GM19025 (cell line): ENCODE data around the gene HSD17B14.
A peak's percentile ranks its signal among the peaks of the same experiment; 100 is the strongest.
"Not testable (repeated sequence)": the region's sequence is repeated elsewhere in the genome, so short reads cannot be mapped to it uniquely, and the experiment has no call there.

Source experiments
- ATAC-seq: cut with Tn5 transposase; IDR thresholded peaks from one replicate; pipeline ENCODE4 v1.9.1; 2021; ENCODE audit warnings: mild to moderate bottlenecking, low read depth, moderate library complexity; ENCODE audit not compliant: unreplicated experiment

Gene HSD17B14

DNA sequence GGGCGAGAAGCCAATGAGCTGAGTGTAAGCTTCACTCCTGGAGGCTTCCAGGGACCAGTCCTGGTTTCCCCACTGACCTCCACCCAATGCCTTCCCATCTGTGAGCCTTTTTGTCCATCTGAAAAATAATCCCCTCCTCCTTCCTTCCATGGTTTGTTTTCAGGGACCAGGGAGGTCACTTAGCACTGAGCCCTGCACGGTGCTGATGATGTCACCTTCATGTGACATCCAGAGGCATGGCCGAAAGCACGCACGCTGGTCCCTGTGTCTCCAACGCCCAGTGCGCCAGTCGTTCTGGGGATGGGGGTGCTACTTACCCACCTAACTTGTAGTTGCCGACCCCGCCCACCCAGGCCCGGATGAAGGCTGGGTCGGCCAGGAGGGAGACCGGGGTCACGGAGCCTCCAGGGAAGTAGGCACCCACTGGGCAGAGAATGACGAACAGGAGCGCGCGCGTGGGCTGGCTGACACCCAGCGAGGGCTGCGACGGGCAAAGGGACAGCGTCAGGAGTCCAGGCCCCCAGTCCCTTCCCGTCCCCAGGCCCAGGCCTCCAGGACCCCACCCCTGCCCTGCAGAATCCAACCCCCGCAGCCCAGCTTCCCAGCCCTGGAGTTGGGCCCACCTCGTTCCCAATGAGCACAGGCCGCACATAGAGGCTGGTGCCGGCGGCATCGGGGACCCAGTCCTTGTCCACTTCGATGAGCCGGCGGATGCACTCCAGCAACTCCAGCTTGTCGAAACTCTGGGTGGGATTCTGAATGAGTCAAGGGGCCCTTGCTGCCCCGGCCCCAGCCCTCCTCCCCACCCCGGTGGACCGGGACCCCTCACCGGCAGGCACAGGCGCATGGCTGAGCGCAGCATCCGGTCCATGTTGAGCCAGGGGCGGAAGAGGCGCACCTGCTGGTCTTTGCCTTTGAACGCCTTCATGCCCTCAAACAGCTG lies 36.7 kb downstream of the HSD17B14 start:
- ATAC-seq, result no peak

DNA sequence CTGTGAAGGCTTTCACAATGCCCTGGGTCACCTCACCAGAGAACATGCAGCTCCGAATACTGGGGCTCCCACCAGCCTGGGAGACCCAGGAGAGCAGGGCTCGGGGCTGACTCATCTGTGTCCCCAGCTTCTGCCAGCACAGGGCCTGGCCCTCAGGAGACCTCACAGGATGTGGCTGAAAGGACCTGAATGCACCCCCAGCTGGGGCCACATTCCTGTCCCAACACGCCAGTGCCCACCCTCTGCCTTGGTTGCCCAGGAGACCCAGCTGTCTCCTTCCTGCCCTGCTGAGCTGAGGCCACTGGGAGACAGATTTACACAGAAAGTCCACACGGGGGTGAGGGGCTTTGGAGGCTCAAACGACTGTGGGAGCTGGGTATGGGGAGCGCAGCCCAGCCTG lies 37.4 kb downstream of the HSD17B14 start:
- ATAC-seq, result no peak

DNA sequence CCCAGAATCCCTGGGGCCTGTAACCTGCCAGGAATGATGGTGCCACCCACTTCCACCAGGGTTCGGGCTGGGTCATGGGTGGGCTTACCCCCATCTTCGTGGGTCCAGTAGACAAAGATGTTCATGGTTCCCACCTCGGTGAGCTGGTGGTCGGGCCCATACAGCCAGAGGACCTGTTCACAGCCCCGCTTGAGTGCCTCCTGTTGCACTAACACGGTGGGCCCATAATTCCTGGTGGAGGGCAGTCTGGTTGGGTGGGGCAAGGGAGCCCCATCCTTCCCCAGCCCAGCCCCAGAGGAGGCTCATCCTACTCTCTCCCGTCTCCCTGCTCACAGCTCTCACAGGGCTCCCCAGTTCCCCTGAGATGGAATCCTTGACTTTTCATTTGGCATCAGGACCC lies 39.2 kb downstream of the HSD17B14 start:
- ATAC-seq, result no peak

DNA sequence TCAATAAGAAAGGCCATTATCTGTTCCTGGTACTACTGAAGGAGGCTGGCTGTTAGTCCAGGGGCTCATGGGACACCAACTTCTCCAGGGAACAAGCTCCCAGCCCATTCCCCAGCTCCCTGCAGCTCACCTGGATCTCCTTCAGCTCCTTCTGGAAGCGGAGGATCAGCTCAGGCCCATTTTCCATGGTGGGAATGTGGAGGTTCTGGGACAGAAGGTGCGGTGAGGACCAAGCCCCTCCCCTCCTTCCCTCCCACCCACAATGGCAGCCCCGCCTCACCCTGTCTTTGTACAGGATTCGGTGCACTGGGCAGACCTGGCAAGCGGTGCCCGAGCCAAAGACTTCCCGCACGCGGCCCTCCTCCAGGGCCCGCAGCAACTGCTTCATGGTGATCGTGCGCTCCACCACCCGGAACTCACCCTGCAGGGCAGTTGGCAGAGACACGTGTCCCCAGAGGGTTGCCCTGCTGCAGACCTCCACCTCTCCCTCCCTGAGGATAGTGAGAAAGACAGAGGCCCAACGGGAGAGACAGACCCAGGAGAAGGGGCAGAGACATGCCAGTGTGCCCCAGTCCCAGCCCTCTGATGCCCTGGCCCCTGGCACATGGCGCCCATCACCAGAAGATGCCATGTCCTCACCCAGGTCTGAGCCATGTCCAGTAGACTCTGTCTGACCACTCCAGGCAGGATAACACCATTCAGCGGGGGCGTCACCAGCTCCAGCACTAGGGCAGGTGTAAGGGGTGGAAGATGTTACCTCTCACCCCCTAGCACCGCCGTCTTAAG lies 39.8 kb downstream of the HSD17B14 start:
- no peak for ATAC-seq

DNA sequence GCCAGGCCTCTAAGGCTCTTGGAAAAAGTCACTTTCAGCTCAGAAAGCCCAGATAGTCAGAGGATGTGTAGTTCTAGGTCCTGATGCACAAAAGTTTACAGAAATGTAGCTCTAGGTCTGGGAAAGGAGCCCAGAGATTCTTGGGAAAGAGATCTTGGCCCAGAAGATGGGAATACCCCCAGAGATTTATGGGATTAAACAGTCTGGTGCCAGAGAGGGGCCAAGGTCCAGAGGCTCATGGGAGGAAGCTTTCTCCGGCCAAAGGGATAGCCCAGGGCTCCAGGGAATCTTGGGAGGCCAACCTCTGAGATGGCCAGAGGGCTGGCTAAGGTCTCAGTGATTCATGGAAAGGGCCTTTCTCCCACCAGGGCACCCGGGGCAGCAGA lies 40.6 kb downstream of the HSD17B14 start:
- ATAC-seq, result no peak

DNA sequence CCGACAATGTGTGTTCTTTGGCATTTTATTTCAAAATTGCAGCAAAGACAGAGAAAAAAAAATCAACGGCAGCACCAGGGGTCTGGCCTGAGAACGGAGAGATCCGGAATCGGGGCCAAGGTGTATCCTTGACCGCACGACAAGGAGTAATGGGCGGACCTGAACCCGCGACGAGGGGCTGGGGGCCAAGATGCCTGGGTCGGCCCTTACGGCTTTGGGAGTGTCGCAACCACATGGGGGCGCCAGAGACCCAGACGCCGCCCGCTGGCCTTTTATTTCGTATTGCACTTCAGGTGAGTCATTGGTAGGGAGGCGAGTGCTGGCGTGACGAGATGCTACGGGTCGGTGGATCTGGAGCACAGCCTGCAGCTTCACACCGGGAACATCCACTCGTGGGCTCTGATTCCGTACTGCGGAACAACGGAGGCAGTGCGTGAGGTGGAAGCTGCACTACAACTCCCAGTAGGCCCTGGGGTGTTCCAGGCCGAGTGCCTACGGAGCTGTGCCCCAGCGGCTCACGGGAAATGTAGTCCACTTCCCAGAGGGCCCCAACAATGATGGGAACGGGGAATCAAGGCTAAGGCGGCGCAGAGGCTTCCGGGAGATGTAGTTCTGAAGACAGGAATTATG lies 41.1 kb downstream of the HSD17B14 start:
- ATAC-seq, result peak; percentile 73

DNA sequence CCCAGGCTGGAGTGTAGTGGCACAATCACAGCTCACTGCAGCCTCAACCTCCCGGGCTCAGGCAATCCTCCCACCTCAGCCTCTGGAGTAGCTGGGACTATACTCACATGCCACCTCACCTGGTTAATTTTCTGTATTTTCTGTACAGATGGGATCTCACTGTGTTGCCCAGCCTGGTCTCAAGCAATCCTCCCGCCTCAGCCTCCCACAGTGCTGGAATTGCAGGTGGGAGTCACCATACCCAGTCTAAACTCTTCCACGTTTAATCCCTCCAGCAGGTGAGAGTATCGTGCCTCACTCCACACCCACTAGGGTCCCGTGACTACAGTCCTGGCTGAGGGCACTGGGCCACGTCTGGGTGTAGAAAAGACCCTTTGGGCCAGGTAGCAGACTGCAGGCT lies 42.0 kb downstream of the HSD17B14 start:
- no peak for ATAC-seq

DNA sequence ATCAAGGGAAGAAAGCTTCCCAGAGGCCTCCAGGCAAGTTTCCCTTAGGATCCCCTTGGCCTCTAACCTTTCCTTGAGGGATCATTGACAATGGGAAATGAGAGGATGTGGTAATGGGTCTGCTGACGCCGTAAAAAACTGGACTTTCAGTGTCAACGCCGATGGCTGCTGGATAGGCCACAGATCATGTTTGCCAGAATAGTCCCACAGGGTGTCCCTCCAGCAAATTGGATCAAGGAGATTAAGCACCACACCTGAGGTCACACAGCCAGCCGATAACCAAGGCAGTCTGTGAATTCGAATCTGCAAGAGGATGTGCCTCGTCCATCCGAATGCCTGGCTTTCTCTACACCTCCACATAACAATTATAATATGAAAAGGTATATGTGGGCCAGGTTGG lies 43.0 kb downstream of the HSD17B14 start:
- ATAC-seq, result no peak

DNA sequence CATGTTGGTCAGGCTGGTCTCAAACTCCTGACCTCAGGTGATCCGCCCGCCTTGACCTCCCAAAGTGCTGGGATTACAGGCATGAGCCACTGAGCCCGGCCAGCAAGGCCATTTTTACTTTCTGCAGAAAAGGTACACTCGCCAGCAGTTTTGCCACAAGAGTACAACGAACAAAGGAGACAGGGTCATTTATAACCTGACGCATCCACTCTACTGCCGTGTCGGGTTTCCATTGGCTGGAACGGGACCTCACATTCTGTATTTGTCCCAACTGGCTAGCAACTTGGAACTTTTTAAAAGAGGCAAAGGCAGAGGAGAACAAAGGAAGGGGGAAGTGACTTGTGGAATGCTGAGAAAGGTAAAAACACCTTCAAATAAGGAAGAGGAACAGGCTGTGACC lies 49.0 kb downstream of the HSD17B14 start:
- not testable (repeated sequence) for ATAC-seq

DNA sequence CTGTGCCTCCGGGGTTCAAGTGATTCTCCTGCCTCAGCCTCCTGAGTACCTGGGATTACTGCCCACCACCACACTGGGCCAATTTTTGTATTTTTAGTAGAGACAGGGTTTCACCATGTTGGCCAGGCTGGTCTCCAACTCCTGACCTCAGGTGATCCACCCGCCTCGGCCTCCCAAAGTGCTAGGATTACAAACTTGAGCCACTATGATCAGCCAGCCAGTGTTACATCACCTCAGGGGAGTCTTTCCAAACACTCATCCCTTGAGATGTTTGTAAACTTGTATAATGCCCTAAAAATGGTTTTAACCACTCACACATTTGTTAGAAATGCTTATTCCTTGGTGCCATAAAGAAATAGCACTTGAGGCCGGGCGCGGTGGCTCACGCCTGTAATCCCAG lies 49.9 kb downstream of the HSD17B14 start:
- not testable (repeated sequence) for ATAC-seq

DNA sequence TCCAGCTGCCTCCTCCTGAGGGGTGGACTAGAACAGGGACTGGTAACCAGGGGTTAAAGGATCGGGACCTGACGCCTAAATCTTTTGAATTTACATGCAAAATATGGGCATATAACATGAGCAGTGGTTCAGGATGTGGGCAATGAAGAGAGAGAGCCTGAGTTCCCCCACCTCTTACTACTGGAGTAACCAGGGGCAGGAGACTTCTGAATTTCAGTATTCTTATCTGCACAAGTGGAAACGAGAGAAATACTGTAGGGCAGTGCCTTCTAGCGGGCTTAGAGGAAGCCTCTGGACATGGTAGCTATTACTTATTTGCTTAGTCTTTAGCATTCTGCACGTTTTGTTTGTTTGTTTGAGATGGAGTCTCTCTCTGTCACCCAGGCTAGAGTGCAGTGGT lies 51.8 kb downstream of the HSD17B14 start:
- ATAC-seq, result no peak

DNA sequence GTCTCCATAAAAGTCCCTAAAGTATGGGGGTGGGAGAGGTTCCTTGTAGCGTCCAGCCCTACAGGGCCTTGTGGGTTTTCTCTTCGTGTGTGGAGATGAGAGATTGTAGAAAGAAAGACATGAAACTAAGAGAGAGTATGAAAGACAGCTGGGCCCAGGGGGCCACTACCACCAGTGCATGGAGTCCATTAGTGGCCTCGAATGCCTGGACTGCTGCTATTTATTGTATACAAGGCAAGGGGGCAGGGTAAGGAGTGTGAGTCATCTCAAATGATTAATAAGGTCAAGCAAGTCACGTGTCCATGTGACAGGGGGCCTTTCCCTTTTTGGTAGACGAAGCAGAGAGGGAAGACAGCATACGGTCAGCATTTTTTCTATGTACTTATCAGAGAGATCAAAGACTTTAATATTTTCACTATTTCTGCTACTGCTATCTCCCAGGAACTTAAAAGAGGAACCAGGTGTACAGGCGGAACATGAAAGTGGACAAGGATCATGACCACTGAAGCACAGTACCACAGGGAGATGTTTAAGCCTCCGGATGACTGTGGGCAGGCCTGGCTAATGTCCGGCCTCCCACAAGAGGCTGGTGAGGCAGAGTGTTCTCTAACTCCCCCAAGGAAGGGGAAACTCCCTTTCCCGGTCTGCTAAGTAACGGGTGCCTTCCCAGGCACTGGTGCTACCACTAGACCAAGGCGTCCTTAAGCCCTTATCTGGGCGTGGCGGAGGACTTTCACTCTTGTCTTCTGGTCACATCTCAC lies 55.5 kb downstream of the HSD17B14 start:
- no peak for ATAC-seq

DNA sequence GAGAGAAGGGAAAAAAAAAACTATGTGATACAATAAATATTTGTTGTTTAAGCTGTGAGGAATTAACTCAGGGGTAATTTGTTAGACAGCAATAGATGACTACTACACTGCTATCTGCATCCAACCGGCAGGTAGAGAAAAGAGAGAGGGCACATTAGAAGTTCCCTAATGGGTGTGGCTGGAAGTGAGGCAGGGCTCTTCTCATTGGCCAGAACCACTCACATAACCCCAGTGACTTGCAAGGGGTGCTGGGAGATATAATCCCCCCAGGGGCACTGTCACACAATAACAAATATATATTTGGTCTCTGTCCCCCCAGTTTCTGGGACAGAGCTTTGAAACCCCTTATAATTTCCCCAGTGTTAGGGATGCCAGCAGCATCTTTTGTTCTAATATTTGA lies 56.7 kb downstream of the HSD17B14 start:
- ATAC-seq, result no peak

DNA sequence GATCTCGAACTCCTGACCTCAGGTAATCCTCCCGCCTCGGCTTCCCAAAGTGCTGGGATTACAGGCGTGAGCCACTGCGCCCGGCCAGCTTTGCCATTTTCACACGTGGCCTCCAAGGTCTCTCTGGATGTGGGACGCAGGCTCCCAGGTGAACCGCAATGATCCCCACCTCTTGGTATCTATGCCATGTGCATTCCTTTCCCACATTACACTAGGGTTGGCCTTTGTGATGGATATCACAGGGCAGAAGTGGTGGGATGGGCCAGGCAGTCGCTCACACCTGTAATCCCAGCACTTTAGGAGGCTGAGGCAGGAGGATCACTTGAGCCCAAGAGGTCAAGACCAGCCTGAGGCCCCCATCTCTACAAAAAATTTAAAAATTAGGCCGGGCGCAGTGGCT lies 58.6 kb downstream of the HSD17B14 start:
- no peak for ATAC-seq

DNA sequence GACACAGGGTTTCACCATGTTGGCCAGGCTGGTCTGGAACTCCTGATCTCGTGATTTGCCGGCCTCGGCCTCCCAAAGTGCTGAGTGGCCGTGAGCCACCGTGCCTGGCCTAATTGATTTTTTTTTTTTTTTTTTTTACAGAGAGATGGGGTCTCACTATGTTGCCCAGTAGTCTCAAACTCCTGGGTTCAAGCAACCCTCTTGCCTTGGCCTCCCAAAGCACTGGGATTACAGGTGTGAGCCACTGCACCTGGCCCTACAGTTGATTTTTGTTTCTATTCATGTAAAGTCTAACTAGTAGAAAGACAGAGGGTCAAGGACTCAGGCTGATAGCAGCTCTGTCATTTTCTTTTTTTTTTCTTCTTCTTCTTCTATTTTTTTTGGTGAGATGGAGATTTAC lies 59.2 kb downstream of the HSD17B14 start:
- no peak for ATAC-seq

DNA sequence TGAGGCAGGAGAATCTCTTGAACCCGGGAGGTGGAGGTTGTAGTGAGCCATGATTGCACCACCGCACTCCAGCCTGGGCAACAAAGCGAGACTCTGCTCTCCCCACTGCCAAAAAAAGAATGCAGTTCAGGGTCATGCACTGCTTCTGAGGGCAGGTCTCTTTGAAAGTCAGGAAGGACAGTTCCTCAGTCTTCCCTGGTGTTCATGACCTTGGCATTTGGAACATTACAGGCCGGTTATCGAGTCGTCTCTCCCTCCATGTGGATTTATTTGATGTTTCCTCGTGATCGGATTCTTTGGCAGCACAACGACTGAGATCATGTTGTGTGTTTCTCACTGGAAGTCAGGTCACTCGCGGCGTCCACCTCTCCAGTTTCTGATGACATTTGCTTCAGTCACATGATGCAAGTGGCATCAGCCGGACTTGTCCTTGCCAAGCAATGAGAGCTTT lies 63.8 kb downstream of the HSD17B14 start:
- ATAC-seq, result no peak

DNA sequence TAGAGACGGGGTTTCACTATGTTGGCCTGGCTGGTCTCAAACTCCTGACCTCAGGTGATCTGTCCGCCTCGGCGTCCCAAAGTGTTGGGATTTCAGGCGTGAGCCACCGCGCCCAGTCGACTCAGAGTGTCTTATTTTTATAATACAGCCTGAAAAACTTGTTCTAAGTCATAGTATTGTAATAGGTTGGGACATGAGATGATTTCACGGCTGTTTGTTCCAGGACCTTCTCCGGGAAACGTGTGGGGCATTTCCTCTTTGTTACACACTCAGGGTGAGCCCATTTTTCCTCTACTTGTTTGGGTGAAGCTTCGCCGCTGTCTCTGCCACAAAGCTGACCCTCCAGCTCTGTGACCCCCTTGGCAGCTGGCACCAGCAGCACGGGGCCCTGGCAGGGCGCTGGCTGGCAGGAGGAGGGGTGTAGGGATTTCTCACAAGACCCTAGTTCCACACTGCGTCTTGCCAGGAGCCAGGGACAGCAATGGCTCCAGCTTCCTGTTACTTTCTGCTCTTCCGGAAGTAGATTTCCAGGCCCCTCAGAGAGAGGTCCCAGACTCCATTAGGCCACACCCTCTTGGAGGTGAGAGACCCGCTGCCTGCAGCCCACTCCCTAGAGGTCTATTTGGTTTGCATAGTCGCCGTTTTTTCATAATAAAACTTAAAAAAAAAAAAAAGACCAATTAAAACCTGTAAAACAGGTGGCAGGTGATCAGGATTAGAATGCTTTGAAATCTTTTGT lies 65.4 kb downstream of the HSD17B14 start:
- ATAC-seq, result no peak

DNA sequence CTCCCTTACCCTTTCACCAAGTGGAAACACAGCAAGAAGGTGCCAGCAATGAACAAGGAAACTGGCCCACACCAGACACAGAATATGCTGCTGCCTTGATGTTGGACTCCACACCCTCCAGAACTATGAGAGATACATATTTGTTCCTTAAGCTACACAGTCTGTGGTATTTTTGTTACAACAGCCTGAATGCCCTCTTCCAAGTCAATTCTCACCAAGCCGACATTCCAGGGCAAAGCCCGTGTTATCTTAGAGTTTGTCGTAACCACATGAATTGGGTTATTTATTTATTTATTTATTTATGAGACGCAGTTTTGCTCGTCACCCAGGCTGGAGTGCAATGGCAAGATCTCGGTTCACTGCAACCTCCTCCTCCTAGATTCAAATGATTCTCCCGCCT lies 66.0 kb downstream of the HSD17B14 start:
- ATAC-seq, result no peak

DNA sequence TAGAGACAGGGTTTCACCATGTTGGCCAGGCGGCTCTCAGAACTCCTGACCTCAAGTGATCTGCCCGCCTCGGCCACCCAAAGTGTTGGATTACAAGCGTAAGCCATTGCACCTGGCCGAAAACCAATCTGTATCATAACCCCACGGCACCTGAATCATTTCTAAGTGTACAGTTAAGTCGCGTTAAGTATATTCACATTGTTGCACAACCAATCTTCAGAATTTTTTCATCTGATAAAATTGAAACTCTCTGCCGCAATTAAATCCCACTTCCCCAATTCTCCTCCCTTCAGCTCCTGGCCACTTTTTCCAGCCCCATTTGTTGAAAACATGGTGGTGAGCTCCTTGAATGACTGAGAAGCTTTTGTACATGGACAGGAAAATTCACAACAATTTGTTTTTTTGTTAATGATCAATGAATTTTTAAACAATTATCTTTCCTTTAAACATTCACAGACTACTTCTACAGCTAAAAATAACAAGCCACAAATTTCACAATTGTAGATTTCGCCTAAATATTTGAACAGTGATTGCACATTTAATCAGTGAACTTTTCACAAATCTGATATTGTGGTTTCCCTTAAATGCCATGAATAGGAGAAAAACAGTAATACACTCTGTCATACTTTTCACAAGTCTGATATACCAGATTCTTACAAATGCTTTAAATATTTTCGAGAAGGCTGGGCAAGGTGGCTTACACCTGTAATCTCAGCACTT lies 67.1 kb downstream of the HSD17B14 start:
- no peak for ATAC-seq
